ENCODE results near the gene RALGDS.

GRCh38 chr9:133162861-133163503, 41.9 kb upstream of the RALGDS start:
- TF ChIP-seq CTCF (optimal IDR thresholded peaks at IDR 0.05 in 1 of 3, IDR thresholded peaks at IDR 0.05 in 1 of 3, conservative IDR thresholded peaks at IDR 0.05 in 1 of 3; ENCODE audit: extremely low read depth in 1 of 3, insufficient read depth in 2 of 3, low read length in 3 of 3) = no peak
- no peak for TF ChIP-seq EZH2 (IDR thresholded peaks at IDR 0.05; ENCODE audit: low read length)
